ENCODE data around the gene ACSL4. TPM values are rescaled to one million over a fixed set of nuclear protein-coding genes. Genes with fewer than 3 reads are reported as not detected.

The ACSL4 gene
- total RNA-seq, 2 donors from 2014 or later, result 31.3 to 47.9 TPM

GRCh38 chrX:109751698-109752097, 18.6 kb upstream of the ACSL4 start:
- Histone ChIP-seq H3K27me3 (ENCODE audit: control insufficient read depth, insufficient read depth, low read length, poor library complexity, severe bottlenecking) (no peaks in the 10 kb centered on the region), H3K4me1 (ENCODE audit: control insufficient read depth, insufficient read depth, low read length) (no peaks in the 10 kb centered on the region), H3K36me3 (ENCODE audit: control insufficient read depth, insufficient read depth, low read length) (no peaks in the 10 kb centered on the region), H3K4me3 (ENCODE audit: low read length) (no peak overlapping the region), H3K9ac (ENCODE audit: extremely low read depth, low read length, poor library complexity, severe bottlenecking) (no peak overlapping the region), H3K27ac (ENCODE audit: low read depth, low read length) (no peak overlapping the region), H3K9me3 (ENCODE audit: control insufficient read depth, low read length) (no peaks in the 10 kb centered on the region)
- peaks cover 19% of the 10 kb centered on the region for H3K9me3 Mint-ChIP-seq
- no peak for DNase-seq
- WGBS, 2 experiments (ENCODE audit: insufficient coverage in 1 of 2, insufficient read length in 1 of 2), result 83% methylated on average over 2 of the region's 2 CpGs; no CpG with 5 or more reads in 1 of the 2 experiments
- H3K4me1 Mint-ChIP-seq, result peaks cover 10% of the 10 kb centered on the region
- no peak overlapping the region for H3K4me3 Mint-ChIP-seq
- H3K36me3 Mint-ChIP-seq (ENCODE audit: low read depth), result no peaks in the 10 kb centered on the region
- no peak for TF ChIP-seq CTCF (conservative IDR thresholded peaks at IDR 0.05)
- no peaks in the 10 kb centered on the region for H3K27me3 Mint-ChIP-seq (ENCODE audit: insufficient read depth)
- H3K27ac Mint-ChIP-seq, result no peak overlapping the region

GRCh38 chrX:109749207-109749606, 16.1 kb upstream of the ACSL4 start:
- Mint-ChIP-seq H3K27me3 (ENCODE audit: insufficient read depth) (no peaks in the 10 kb centered on the region), H3K4me3 (no peak overlapping the region), H3K27ac (no peak overlapping the region), H3K9me3 (peaks cover 11% of the 10 kb centered on the region), H3K36me3 (ENCODE audit: low read depth) (no peaks in the 10 kb centered on the region), H3K4me1 (peaks cover 10% of the 10 kb centered on the region)
- Histone ChIP-seq H3K9me3 (ENCODE audit: control insufficient read depth, low read length) (no peaks in the 10 kb centered on the region), H3K36me3 (ENCODE audit: control insufficient read depth, insufficient read depth, low read length) (no peaks in the 10 kb centered on the region), H3K9ac (ENCODE audit: extremely low read depth, low read length, poor library complexity, severe bottlenecking) (no peak overlapping the region), H3K27me3 (ENCODE audit: control insufficient read depth, insufficient read depth, low read length, poor library complexity, severe bottlenecking) (no peaks in the 10 kb centered on the region), H3K27ac (ENCODE audit: low read depth, low read length) (no peak overlapping the region), H3K4me3 (ENCODE audit: low read length) (no peak overlapping the region), H3K4me1 (ENCODE audit: control insufficient read depth, insufficient read depth, low read length) (no peaks in the 10 kb centered on the region)
- 98% methylated on average over 14 of the region's 14 CpGs; no CpG with 5 or more reads in 1 of the 2 experiments for WGBS, 2 experiments (ENCODE audit: insufficient coverage in 1 of 2, insufficient read length in 1 of 2)
- no peak for TF ChIP-seq CTCF (conservative IDR thresholded peaks at IDR 0.05)
- DNase-seq, result no peak

GRCh38 chrX:109747681-109748080, 14.6 kb upstream of the ACSL4 start:
- Mint-ChIP-seq H3K27ac (no peak overlapping the region), H3K9me3 (peaks cover 11% of the 10 kb centered on the region), H3K4me1 (peaks cover 10% of the 10 kb centered on the region), H3K27me3 (ENCODE audit: insufficient read depth) (no peaks in the 10 kb centered on the region), H3K36me3 (ENCODE audit: low read depth) (no peaks in the 10 kb centered on the region), H3K4me3 (no peak overlapping the region)
- 97 to 100% methylated on average over 1 to 9 of the region's 9 CpGs for WGBS, 2 experiments (ENCODE audit: insufficient coverage in 1 of 2, insufficient read length in 1 of 2)
- H3K27ac ChIP-seq (ENCODE audit: low read depth, low read length), result no peak overlapping the region
- no peaks in the 10 kb centered on the region for H3K4me1 ChIP-seq (ENCODE audit: control insufficient read depth, insufficient read depth, low read length)
- H3K27me3 ChIP-seq (ENCODE audit: control insufficient read depth, insufficient read depth, low read length, poor library complexity, severe bottlenecking), result no peaks in the 10 kb centered on the region
- H3K9me3 ChIP-seq (ENCODE audit: control insufficient read depth, low read length), result no peaks in the 10 kb centered on the region
- H3K4me3 ChIP-seq (ENCODE audit: low read length), result no peak overlapping the region
- no peak for TF ChIP-seq CTCF (conservative IDR thresholded peaks at IDR 0.05)
- H3K36me3 ChIP-seq (ENCODE audit: control insufficient read depth, insufficient read depth, low read length), result no peaks in the 10 kb centered on the region
- DNase-seq, result no peak
- no peak overlapping the region for H3K9ac ChIP-seq (ENCODE audit: extremely low read depth, low read length, poor library complexity, severe bottlenecking)
